ENCODE data around the gene B4GALNT4. TPM values are rescaled to one million over a fixed set of nuclear protein-coding genes. Genes with fewer than 3 reads are reported as not detected.

The B4GALNT4 gene
- total and polyA plus RNA-seq, 2 of the 13 experiments (the other 11 are each of a cell fraction or from before 2014, with no cell fraction given), result 30.5 to 50.1 TPM

GRCh38 chr11:396511-396947 lies 27.2 kb downstream of the B4GALNT4 start (continued):
- TF ChIP-seq ZNF414 (CRISPR knock-in tag; IDR thresholded peaks at IDR 0.05) (no peak), HMG20A (CRISPR knock-in tag; IDR thresholded peaks at IDR 0.05; ENCODE audit: borderline replicate concordance) (no peak), XRCC5 (optimal IDR thresholded peaks at IDR 0.05; ENCODE audit: low read length) (peak; percentile 32), ZNF878 (CRISPR knock-in tag; IDR thresholded peaks at IDR 0.05) (no peak), SIN3A (IDR thresholded peaks at IDR 0.05; ENCODE audit: borderline replicate concordance, low read depth, low read length) (no peak; the same call in 1 of the 2 replicates), ZNF800 (CRISPR knock-in tag; IDR thresholded peaks at IDR 0.05) (0 out of 2 replicates have a peak, but pooled peaks have one; percentile 52), FIP1L1 (IDR thresholded peaks at IDR 0.05; ENCODE audit: borderline replicate concordance, insufficient read depth, low read depth, low read length) (no peak), HMGXB4 (CRISPR knock-in tag; IDR thresholded peaks at IDR 0.05; ENCODE audit: borderline replicate concordance in 1 of 2, low read depth in 1 of 2) (0 out of 4 replicates have a peak, but pooled peaks of 1 of the 2 experiments have one; percentile 17), TRIM24 (CRISPR knock-in tag; IDR thresholded peaks at IDR 0.05) (no peak), ZNF776 (CRISPR knock-in tag; IDR thresholded peaks at IDR 0.05) (peak; percentile 28), EEA1 (CRISPR knock-in tag; IDR thresholded peaks at IDR 0.05; ENCODE audit: borderline replicate concordance) (peak; percentile 19; the same call in 1 of the 2 replicates), MTF1 (CRISPR knock-in tag; IDR thresholded peaks at IDR 0.05) (no peak), PAX8 (CRISPR knock-in tag; IDR thresholded peaks at IDR 0.05; ENCODE audit: borderline replicate concordance) (no peak), ZNF567 (CRISPR knock-in tag; IDR thresholded peaks at IDR 0.05; ENCODE audit: borderline replicate concordance) (0 out of 2 replicates have a peak, but pooled peaks have one; percentile 17), ZNF607 (CRISPR knock-in tag; IDR thresholded peaks at IDR 0.05; ENCODE audit: borderline replicate concordance) (no peak), ZNF326 (CRISPR knock-in tag; IDR thresholded peaks at IDR 0.05; ENCODE audit: borderline replicate concordance) (no peak), ZSCAN5A (CRISPR knock-in tag; IDR thresholded peaks at IDR 0.05; ENCODE audit: borderline replicate concordance) (no peak), HMGXB3 (CRISPR knock-in tag; IDR thresholded peaks at IDR 0.05; ENCODE audit: borderline replicate concordance) (no peak)
